ENCODE results near the gene ERN1.

ERN1 gene

DNA sequence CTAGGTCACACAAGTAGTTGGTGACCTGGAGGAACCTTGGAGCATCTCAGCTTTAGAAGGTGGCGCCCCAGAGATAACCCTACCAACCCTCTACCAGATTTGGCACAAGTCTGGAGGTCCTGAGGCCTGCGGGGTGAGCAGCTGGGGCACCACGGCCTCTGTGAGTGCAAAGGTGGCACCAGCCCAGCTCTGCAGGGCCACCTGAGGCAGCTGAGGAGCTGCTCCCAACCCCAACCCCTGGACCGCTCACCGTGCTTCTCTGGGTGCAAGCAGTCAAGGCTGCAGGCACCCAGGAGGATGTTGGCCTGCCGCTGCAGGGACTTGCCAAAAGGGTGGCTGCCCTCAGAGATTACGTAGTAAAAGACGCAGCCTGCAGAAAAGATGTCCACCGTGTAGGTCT lies 81.1 kb downstream of the ERN1 start:
- Mint-ChIP-seq H3K36me3 (ENCODE audit: low read depth) (peaks cover 21% of the 10 kb centered on the region), H3K27me3 (ENCODE audit: low read depth, poor library complexity) (no peaks in the 10 kb centered on the region), H3K27ac (no peak overlapping the region), H3K4me3 (no peak overlapping the region), H3K9me3 (no peaks in the 10 kb centered on the region), H3K4me1 (peaks cover 2% of the 10 kb centered on the region)
- TF ChIP-seq, protein P1, sequence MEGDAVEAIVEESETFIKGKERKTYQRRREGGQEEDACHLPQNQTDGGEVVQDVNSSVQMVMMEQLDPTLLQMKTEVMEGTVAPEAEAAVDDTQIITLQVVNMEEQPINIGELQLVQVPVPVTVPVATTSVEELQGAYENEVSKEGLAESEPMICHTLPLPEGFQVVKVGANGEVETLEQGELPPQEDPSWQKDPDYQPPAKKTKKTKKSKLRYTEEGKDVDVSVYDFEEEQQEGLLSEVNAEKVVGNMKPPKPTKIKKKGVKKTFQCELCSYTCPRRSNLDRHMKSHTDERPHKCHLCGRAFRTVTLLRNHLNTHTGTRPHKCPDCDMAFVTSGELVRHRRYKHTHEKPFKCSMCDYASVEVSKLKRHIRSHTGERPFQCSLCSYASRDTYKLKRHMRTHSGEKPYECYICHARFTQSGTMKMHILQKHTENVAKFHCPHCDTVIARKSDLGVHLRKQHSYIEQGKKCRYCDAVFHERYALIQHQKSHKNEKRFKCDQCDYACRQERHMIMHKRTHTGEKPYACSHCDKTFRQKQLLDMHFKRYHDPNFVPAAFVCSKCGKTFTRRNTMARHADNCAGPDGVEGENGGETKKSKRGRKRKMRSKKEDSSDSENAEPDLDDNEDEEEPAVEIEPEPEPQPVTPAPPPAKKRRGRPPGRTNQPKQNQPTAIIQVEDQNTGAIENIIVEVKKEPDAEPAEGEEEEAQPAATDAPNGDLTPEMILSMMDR (IDR thresholded peaks at IDR 0.05): no peak
- no peak for DNase-seq

DNA sequence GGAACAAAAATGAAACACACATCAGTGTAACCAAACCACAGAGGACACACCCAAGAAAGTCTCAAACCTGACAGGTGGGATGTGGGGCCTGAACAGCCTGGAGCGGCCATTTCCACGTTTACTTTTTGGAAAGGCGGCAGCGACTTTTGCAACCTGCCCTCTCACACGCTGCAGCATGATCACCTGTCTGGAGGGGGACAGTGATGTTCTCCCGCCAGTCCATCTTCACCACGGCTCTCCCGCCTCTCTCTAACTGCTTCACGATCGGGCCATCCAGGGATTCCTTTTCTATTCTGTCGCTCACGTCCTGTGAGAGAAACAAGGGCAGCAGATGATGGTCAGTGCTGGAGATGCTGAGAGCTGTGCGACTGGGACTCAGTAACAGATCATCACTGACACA lies 84.8 kb downstream of the ERN1 start:
- H3K27me3 Mint-ChIP-seq (ENCODE audit: low read depth, poor library complexity): no peaks in the 10 kb centered on the region
- no peak overlapping the region for H3K27ac Mint-ChIP-seq
- peaks cover 16% of the 10 kb centered on the region for H3K36me3 Mint-ChIP-seq (ENCODE audit: low read depth)
- no peaks in the 10 kb centered on the region for H3K9me3 Mint-ChIP-seq
- TF ChIP-seq, protein P1 (IDR thresholded peaks at IDR 0.05): no peak
- DNase-seq: no peak
- H3K4me1 Mint-ChIP-seq: peaks cover 6% of the 10 kb centered on the region
- H3K4me3 Mint-ChIP-seq: no peak overlapping the region

DNA sequence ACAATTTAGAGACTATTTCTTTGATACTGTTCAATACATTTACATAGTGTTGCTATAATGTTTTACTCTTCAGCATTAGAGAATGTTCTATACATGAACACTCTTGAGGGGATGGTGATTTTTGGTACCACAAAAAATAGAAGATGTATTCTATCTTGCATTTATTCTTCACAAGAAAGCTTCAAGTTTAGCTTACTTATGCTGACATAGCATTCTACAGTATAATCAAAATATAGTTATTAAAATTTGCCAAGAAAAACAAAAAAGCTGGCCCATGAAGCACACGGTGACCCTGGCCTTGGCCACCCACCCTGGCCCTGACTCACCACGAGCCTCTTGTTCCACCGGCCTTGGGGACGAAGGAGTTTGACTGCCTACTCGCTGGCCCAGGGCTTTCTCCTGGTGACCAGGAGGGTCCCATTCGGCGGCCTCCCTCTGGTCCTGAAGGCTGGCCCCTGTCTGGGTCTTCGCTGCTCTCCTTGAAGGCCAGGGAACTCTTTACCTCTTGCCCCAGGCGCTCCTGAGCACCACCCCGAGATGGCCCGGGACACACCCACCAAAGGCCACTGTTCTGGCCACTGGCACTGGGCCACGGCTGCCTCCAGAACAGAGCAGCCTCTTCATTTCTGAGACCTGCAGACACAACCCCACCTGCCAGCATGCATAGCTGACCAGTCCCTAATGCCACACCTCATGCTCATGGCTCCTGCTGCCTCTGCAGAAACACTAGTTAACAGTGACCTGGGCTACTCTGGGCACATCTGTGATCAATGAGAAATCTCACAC lies 87.1 kb downstream of the ERN1 start:
- Mint-ChIP-seq H3K9me3 (no peaks in the 10 kb centered on the region), H3K27ac (no peak overlapping the region), H3K4me3 (no peak overlapping the region), H3K4me1 (peaks cover 6% of the 10 kb centered on the region), H3K36me3 (ENCODE audit: low read depth) (peaks cover 16% of the 10 kb centered on the region), H3K27me3 (ENCODE audit: low read depth, poor library complexity) (no peaks in the 10 kb centered on the region)
- DNase-seq: no peak
- TF ChIP-seq, protein P1 (IDR thresholded peaks at IDR 0.05): no peak

DNA sequence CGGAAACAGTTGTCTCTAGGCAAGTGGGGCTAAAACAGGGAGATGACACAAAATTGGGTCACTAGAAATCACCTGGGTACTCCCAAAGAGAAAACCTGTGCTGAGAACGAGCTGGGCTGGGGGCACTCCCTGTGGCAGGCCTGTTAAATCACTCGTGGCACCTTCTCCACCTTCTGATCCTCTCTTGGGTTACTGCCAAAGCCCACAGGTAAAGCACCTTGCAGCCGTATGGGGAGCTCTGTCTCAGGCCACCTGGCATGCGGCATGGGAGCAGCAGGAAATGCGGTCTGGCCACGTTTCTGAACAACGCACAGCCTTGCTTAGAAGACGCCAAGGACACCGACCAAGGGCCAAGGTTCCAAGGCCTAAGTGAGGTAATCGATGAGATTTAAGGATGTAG lies 88.0 kb downstream of the ERN1 start:
- Mint-ChIP-seq H3K4me3 (no peak overlapping the region), H3K9me3 (no peaks in the 10 kb centered on the region), H3K36me3 (ENCODE audit: low read depth) (peaks cover 16% of the 10 kb centered on the region), H3K27me3 (ENCODE audit: low read depth, poor library complexity) (no peaks in the 10 kb centered on the region), H3K27ac (no peak overlapping the region), H3K4me1 (peaks cover 6% of the 10 kb centered on the region)
- DNase-seq: no peak
- TF ChIP-seq, protein P1 (IDR thresholded peaks at IDR 0.05): no peak

DNA sequence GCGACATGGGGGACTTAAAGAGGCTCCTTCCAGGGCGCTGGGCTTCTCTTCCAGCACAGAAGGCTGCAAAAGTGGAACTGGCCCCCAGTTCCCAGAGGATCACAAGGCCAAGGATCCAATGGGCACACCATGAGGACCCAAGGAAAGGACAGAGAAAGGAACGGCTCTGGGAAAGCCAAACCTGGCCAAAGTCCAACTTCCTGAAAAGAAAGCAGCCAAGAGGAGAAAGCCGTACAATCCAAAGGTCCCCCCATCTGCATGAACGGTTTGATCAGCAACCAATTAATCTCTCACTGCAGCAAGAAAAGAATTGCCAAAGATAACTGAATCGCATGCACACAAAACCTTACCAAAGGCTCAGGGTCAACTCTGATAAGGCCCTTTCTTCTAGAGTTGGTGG lies 89.7 kb downstream of the ERN1 start:
- Mint-ChIP-seq H3K27me3 (ENCODE audit: low read depth, poor library complexity) (no peaks in the 10 kb centered on the region), H3K27ac (no peak overlapping the region), H3K4me3 (no peak overlapping the region), H3K36me3 (ENCODE audit: low read depth) (peaks cover 7% of the 10 kb centered on the region), H3K4me1 (peaks cover 6% of the 10 kb centered on the region), H3K9me3 (no peaks in the 10 kb centered on the region)
- TF ChIP-seq, protein P1 (IDR thresholded peaks at IDR 0.05): no peak
- DNase-seq: no peak

DNA sequence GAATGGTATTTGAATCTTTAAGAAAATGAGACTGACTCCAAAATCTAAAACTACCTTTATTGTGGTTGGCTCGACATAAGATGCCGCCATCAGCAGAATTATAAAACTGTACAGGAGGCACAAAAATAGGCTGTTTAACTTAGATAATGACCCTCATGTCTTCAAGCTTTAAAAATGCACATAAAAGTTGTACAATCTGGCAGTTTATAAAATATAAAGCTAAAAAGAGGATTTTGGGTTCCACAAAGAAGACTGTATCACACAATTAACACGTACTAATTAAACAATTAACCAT lies 90.9 kb downstream of the ERN1 start:
- Mint-ChIP-seq H3K27ac (no peak overlapping the region), H3K27me3 (ENCODE audit: low read depth, poor library complexity) (no peaks in the 10 kb centered on the region), H3K4me3 (no peak overlapping the region), H3K36me3 (ENCODE audit: low read depth) (peaks cover 7% of the 10 kb centered on the region), H3K9me3 (no peaks in the 10 kb centered on the region), H3K4me1 (peaks cover 6% of the 10 kb centered on the region)
- TF ChIP-seq, protein P1 (IDR thresholded peaks at IDR 0.05): no peak
- no peak for DNase-seq
